WTC11 (cell line): ENCODE data around the gene UVRAG. TPM values are rescaled to one million over a fixed set of nuclear protein-coding genes. Genes with fewer than 3 reads are reported as not detected.
A peak's percentile ranks its signal among the peaks of the same experiment; 100 is the strongest.

Experiments
- ATAC-seq: fragments of 200-7000 bp; cut with Tn5 transposase; 2 replicates; pipeline ENCODE4 v1.10.0; 2021; ENCODE audit warnings: mild to moderate bottlenecking, moderate library complexity
- CTCF ChIA-PET: fragments of 300-600 bp; sonication (Branson Sonifier 250); formaldehyde crosslinking; loops from one replicate; lab custom pipeline; 2021; ENCODE audit warnings: antibody characterized with exemption; lab: Charles Lee
- POLR2A ChIA-PET: fragments of 350-600 bp; sonication (Branson Sonifier 250); formaldehyde crosslinking; loops from one replicate; lab custom pipeline; 2021; ENCODE audit warnings: antibody characterized with exemption; lab: Charles Lee
- DNase-seq: peaks from one replicate; pipeline ENCODE4 v3.0.0; 2021; ENCODE audit warnings: low spot score
- H3K27ac Mint-ChIP-seq: 2 replicates; pipeline ENCODE4 v1.8.0; 2021; ENCODE audit warnings: mixed read lengths
- H3K27me3 Mint-ChIP-seq: 2 replicates; pipeline ENCODE4 v1.8.0; 2021; ENCODE audit warnings: low read depth, mild to moderate bottlenecking, moderate library complexity, mixed read lengths
- H3K36me3 Mint-ChIP-seq: 2 replicates; pipeline ENCODE4 v1.8.0; 2021; ENCODE audit warnings: mixed read lengths
- H3K4me1 Mint-ChIP-seq: 2 replicates; pipeline ENCODE4 v1.8.0; 2022; ENCODE audit warnings: mixed read lengths
- H3K4me3 Mint-ChIP-seq: 2 replicates; pipeline ENCODE4 v1.8.0; 2021; ENCODE audit warnings: mild to moderate bottlenecking, moderate library complexity, mixed read lengths
- H3K9me3 Mint-ChIP-seq: 2 replicates; pipeline ENCODE4 v1.8.0; 2021; ENCODE audit warnings: mixed read lengths
- CBFB ChIP-seq: sonication (generic); formaldehyde crosslinking; IDR thresholded peaks from 2 replicates; pipeline ENCODE4 v1.8.1; 2022; ENCODE audit warnings: mild to moderate bottlenecking, low read depth, missing genetic modification reagents
- CREB1 ChIP-seq: sonication (generic); formaldehyde crosslinking; IDR thresholded peaks from 2 replicates; pipeline ENCODE4 v1.8.0; 2023; ENCODE audit warnings: mild to moderate bottlenecking, missing genetic modification reagents
- CREM ChIP-seq: sonication (generic); formaldehyde crosslinking; IDR thresholded peaks from 2 replicates; pipeline ENCODE4 v1.8.1; 2022; ENCODE audit warnings: mild to moderate bottlenecking, missing genetic modification reagents, moderate library complexity
- E2F4 ChIP-seq: sonication (generic); formaldehyde crosslinking; IDR thresholded peaks from 2 replicates; pipeline ENCODE4 v1.8.1; 2022; ENCODE audit warnings: low read depth, mild to moderate bottlenecking, moderate library complexity, missing genetic modification reagents, borderline replicate concordance
- GABPB1 ChIP-seq: sonication (generic); formaldehyde crosslinking; IDR thresholded peaks from 2 replicates; pipeline ENCODE4 v1.8.1; 2023; ENCODE audit warnings: mild to moderate bottlenecking, missing genetic modification reagents
- HMGXB4 ChIP-seq: sonication (generic); formaldehyde crosslinking; IDR thresholded peaks from 2 replicates; pipeline ENCODE4 v1.8.1; 2023; ENCODE audit warnings: mild to moderate bottlenecking, moderate library complexity, missing genetic modification reagents
- JAZF1 ChIP-seq: fragments of 250-450 bp; sonication (Bioruptor Pico); IDR thresholded peaks from 2 replicates; pipeline ENCODE4 v1.9.0; 2021; ENCODE audit warnings: moderate library complexity, mild to moderate bottlenecking, inconsistent platforms
- MLX ChIP-seq: sonication (generic); formaldehyde crosslinking; IDR thresholded peaks from 2 replicates; pipeline ENCODE4 v1.8.1; 2023; ENCODE audit warnings: mild to moderate bottlenecking, missing genetic modification reagents, moderate library complexity
- NR2C2 ChIP-seq: sonication (generic); formaldehyde crosslinking; IDR thresholded peaks from 2 replicates; pipeline ENCODE4 v1.8.0; 2022; ENCODE audit warnings: mild to moderate bottlenecking, missing genetic modification reagents
- PREB ChIP-seq: sonication (generic); formaldehyde crosslinking; IDR thresholded peaks from 2 replicates; pipeline ENCODE4 v1.8.1; 2022; ENCODE audit warnings: mild to moderate bottlenecking, missing genetic modification reagents, moderate library complexity, borderline replicate concordance
- SMAD4 ChIP-seq: sonication (generic); formaldehyde crosslinking; IDR thresholded peaks from 2 replicates; pipeline ENCODE4 v1.8.0; 2022; ENCODE audit warnings: mild to moderate bottlenecking, missing genetic modification reagents
- ZBTB21 ChIP-seq: sonication (generic); formaldehyde crosslinking; IDR thresholded peaks from 2 replicates; pipeline ENCODE4 v1.8.1; 2023; ENCODE audit warnings: mild to moderate bottlenecking, missing genetic modification reagents, borderline replicate concordance
- ZNF232 ChIP-seq: sonication (generic); formaldehyde crosslinking; IDR thresholded peaks from 2 replicates; pipeline ENCODE4 v1.8.0; 2022; ENCODE audit warnings: mild to moderate bottlenecking, missing genetic modification reagents
- ZNF671 ChIP-seq: fragments of 250-450 bp; sonication (Bioruptor Pico); IDR thresholded peaks from 2 replicates; pipeline ENCODE4 v1.8.0; 2021; ENCODE audit warnings: mild to moderate bottlenecking
- ZSCAN18 ChIP-seq: fragments of 250-450 bp; sonication (Bioruptor Pico); IDR thresholded peaks from 2 replicates; pipeline ENCODE4 v2.1.2; 2022; ENCODE audit warnings: mild to moderate bottlenecking, moderate library complexity
- total RNA-seq: library from RNA; stranded (reverse); gene quantifications from 3 replicates; pipeline ENCODE4 v1.2.3, GENCODE V29; 2021
- TF ChIP-seq, protein P1 (sequence below): sonication (generic); formaldehyde crosslinking; IDR thresholded peaks from 2 replicates; pipeline ENCODE4 v1.8.1; 2022; ENCODE audit warnings: missing genetic modification reagents, borderline replicate concordance
- TF ChIP-seq, protein P2 (sequence below): fragments of 250-450 bp; sonication (Bioruptor Pico); IDR thresholded peaks from 2 replicates; pipeline ENCODE4 v1.9.0; 2021; ENCODE audit warnings: mild to moderate bottlenecking, borderline replicate concordance
- TF ChIP-seq, protein P3 (sequence below): sonication (generic); formaldehyde crosslinking; IDR thresholded peaks from 2 replicates; pipeline ENCODE4 v1.8.1; 2022; ENCODE audit warnings: low read depth, missing genetic modification reagents, borderline replicate concordance

Gene UVRAG
- total RNA-seq, 1 experiment from 2014 or later: 14.5 TPM

- no peak for TF ChIP-seq ZBTB21 (CRISPR knock-in tag)
- TF ChIP-seq CREB1 (CRISPR knock-in tag): no peak
- TF ChIP-seq GABPB1 (CRISPR knock-in tag): no peak
- TF ChIP-seq, protein P1, sequence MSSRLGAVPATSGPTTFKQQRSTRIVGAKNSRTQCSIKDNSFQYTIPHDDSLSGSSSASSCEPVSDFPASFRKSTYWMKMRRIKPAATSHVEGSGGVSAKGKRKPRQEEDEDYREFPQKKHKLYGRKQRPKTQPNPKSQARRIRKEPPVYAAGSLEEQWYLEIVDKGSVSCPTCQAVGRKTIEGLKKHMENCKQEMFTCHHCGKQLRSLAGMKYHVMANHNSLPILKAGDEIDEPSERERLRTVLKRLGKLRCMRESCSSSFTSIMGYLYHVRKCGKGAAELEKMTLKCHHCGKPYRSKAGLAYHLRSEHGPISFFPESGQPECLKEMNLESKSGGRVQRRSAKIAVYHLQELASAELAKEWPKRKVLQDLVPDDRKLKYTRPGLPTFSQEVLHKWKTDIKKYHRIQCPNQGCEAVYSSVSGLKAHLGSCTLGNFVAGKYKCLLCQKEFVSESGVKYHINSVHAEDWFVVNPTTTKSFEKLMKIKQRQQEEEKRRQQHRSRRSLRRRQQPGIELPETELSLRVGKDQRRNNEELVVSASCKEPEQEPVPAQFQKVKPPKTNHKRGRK (CRISPR knock-in tag): no peak
- TF ChIP-seq CREM: no peak
- TF ChIP-seq ZNF671: no peak
Observed at GRCh38 chr11:75823946-75824345, 8.9 kb downstream of the UVRAG start (continued).

DNA sequence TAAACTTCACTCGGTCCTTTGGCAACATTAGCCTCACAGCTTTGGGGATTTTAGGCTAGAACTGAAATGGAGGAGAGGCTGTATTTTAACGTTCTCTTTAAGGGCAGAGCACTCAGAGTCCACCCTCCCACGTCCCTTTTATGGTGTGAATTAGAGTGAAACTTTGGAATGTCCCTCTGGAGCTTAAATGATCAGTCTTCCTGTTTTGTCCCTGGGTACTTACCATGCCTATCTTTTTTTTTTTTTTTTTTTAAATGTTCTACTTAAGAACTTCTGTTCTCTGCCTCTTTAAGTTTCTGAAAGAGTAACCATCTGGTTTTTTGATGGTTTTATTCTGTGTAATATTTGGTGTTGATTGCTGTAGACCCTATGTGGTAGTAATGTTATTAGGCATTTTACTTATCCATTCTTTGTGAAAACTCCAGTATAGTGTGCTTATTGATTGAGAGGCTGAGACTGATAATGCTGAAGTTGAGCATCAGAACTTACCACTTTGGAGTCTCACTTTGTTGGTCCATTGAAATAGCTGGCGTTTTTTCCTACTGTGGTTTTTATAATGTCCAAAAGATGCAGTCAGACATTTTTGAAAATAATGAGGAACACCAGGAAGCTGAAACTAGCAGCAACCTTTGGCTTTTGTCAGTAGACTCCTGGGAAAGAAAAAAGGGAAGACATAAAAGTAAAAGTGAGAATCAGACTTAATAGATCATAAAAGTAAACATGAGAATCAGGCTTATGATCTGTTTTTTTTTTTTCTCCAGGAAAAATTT is 11.6 kb downstream of the UVRAG start:
- no peak; the same call in 1 of the 2 replicates for ATAC-seq
- POLR2A ChIA-PET: no interaction called here
- no peaks in the 10 kb centered on the region for H3K9me3 Mint-ChIP-seq
- no peaks in the 10 kb centered on the region for H3K36me3 Mint-ChIP-seq
- DNase-seq: no peak
- no peak overlapping the region for H3K4me3 Mint-ChIP-seq
- peak overlapping the region; percentile 35; the same call in 1 of the 2 replicates for H3K27ac Mint-ChIP-seq
- H3K4me1 Mint-ChIP-seq: 0 out of 2 replicates have a peak, but pooled peaks cover 4% of the 10 kb centered on the region
- no peaks in the 10 kb centered on the region for H3K27me3 Mint-ChIP-seq
- CTCF ChIA-PET: interaction anchor here (0.7 kb wide), 1 partner anchor 103 kb away, joined by 4 read pairs; no protein-coding TSS in a partner anchor
- no peak for TF ChIP-seq HMGXB4 (CRISPR knock-in tag)

DNA sequence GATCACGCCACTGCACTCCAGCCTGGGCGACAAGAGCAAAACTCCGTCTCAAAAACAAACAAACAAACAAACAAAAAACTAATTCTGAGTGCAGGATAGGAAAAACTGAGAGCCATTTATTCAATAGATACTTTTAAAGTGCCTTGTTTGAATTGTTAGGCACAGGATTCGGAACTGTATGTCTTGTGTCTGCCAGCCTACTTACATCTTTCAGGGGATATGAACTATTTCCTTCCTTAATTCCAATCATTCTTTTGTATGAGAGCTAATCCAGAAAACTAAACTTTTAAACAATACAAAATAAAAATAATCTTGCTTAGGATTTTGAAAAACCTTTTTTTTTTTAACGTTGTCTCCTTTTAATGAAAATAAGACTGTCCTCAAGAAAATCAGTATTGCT is 12.6 kb downstream of the UVRAG start:
- H3K4me1 Mint-ChIP-seq: peaks cover 4% of the 10 kb centered on the region; the same call in 1 of the 2 replicates
- ChIA-PET POLR2A (no interaction called here), CTCF (no interaction called here)
- peaks cover 1% of the 10 kb centered on the region; the same call in 1 of the 2 replicates for H3K36me3 Mint-ChIP-seq
- H3K27ac Mint-ChIP-seq: no peak overlapping the region
- H3K27me3 Mint-ChIP-seq: no peaks in the 10 kb centered on the region
- ATAC-seq: no peak
- H3K4me3 Mint-ChIP-seq: no peak overlapping the region
- DNase-seq: no peak
- H3K9me3 Mint-ChIP-seq: peaks cover 2% of the 10 kb centered on the region
- TF ChIP-seq CREM: no peak
- no peak for TF ChIP-seq NR2C2 (CRISPR knock-in tag)
- TF ChIP-seq E2F4: no peak
- TF ChIP-seq, protein P2, sequence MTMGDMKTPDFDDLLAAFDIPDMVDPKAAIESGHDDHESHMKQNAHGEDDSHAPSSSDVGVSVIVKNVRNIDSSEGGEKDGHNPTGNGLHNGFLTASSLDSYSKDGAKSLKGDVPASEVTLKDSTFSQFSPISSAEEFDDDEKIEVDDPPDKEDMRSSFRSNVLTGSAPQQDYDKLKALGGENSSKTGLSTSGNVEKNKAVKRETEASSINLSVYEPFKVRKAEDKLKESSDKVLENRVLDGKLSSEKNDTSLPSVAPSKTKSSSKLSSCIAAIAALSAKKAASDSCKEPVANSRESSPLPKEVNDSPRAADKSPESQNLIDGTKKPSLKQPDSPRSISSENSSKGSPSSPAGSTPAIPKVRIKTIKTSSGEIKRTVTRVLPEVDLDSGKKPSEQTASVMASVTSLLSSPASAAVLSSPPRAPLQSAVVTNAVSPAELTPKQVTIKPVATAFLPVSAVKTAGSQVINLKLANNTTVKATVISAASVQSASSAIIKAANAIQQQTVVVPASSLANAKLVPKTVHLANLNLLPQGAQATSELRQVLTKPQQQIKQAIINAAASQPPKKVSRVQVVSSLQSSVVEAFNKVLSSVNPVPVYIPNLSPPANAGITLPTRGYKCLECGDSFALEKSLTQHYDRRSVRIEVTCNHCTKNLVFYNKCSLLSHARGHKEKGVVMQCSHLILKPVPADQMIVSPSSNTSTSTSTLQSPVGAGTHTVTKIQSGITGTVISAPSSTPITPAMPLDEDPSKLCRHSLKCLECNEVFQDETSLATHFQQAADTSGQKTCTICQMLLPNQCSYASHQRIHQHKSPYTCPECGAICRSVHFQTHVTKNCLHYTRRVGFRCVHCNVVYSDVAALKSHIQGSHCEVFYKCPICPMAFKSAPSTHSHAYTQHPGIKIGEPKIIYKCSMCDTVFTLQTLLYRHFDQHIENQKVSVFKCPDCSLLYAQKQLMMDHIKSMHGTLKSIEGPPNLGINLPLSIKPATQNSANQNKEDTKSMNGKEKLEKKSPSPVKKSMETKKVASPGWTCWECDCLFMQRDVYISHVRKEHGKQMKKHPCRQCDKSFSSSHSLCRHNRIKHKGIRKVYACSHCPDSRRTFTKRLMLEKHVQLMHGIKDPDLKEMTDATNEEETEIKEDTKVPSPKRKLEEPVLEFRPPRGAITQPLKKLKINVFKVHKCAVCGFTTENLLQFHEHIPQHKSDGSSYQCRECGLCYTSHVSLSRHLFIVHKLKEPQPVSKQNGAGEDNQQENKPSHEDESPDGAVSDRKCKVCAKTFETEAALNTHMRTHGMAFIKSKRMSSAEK: no peak
- TF ChIP-seq CBFB (CRISPR knock-in tag): no peak
- TF ChIP-seq PREB (CRISPR knock-in tag): no peak
- TF ChIP-seq ZNF232 (CRISPR knock-in tag): no peak
- no peak for TF ChIP-seq JAZF1 (CRISPR knock-in tag)
- no peak for TF ChIP-seq MLX
- TF ChIP-seq GABPB1 (CRISPR knock-in tag): no peak
- TF ChIP-seq SMAD4 (CRISPR knock-in tag): no peak
- TF ChIP-seq, protein P3, sequence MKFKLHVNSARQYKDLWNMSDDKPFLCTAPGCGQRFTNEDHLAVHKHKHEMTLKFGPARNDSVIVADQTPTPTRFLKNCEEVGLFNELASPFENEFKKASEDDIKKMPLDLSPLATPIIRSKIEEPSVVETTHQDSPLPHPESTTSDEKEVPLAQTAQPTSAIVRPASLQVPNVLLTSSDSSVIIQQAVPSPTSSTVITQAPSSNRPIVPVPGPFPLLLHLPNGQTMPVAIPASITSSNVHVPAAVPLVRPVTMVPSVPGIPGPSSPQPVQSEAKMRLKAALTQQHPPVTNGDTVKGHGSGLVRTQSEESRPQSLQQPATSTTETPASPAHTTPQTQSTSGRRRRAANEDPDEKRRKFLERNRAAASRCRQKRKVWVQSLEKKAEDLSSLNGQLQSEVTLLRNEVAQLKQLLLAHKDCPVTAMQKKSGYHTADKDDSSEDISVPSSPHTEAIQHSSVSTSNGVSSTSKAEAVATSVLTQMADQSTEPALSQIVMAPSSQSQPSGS (CRISPR knock-in tag): no peak
- TF ChIP-seq ZSCAN18 (CRISPR knock-in tag): no peak
